Fibroblast of mammary gland (primary cell): ENCODE results near the gene LECT2.

Experiments used
- DNase-seq: peaks from one replicate; pipeline ENCODE4 v3.0.0-alpha.2; 2010; ENCODE audit warnings: low read depth
- H3K4me3 ChIP-seq: 2 replicates; pipeline ENCODE4 v1.5.1; 2011; ENCODE audit warnings: low read depth, mild to moderate bottlenecking, low read length, moderate library complexity; ENCODE audit not compliant: control insufficient read depth
- TF ChIP-seq, protein P1 (sequence below): conservative IDR thresholded peaks from 2 replicates; pipeline ENCODE4 v1.5.1; 2011; ENCODE audit warnings: low read depth, low read length, inconsistent platforms; ENCODE audit not compliant: control insufficient read depth, insufficient read depth

LECT2 gene

GRCh38 chr5:135934939-135935338 is 19.8 kb downstream of the LECT2 start:
- no peak for DNase-seq
- TF ChIP-seq, protein P1, sequence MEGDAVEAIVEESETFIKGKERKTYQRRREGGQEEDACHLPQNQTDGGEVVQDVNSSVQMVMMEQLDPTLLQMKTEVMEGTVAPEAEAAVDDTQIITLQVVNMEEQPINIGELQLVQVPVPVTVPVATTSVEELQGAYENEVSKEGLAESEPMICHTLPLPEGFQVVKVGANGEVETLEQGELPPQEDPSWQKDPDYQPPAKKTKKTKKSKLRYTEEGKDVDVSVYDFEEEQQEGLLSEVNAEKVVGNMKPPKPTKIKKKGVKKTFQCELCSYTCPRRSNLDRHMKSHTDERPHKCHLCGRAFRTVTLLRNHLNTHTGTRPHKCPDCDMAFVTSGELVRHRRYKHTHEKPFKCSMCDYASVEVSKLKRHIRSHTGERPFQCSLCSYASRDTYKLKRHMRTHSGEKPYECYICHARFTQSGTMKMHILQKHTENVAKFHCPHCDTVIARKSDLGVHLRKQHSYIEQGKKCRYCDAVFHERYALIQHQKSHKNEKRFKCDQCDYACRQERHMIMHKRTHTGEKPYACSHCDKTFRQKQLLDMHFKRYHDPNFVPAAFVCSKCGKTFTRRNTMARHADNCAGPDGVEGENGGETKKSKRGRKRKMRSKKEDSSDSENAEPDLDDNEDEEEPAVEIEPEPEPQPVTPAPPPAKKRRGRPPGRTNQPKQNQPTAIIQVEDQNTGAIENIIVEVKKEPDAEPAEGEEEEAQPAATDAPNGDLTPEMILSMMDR: no peak
- H3K4me3 ChIP-seq: no peak overlapping the region

GRCh38 chr5:135930949-135931295 is 23.9 kb downstream of the LECT2 start:
- no peak for DNase-seq
- H3K4me3 ChIP-seq: no peak overlapping the region
- TF ChIP-seq, protein P1: no peak

- DNase-seq: no peak
- TF ChIP-seq, protein P1: no peak
- H3K4me3 ChIP-seq: no peak overlapping the region
These were observed 24.5 kb downstream of the LECT2 start for GRCh38 chr5:135930029-135930948.

GRCh38 chr5:135921388-135921787 is 33.4 kb downstream of the LECT2 start:
- no peak overlapping the region for H3K4me3 ChIP-seq
- peak; percentile 61 for DNase-seq
- TF ChIP-seq, protein P1: no peak

GRCh38 chr5:135920199-135920598 is 34.6 kb downstream of the LECT2 start:
- DNase-seq: no peak
- no peak overlapping the region for H3K4me3 ChIP-seq
- TF ChIP-seq, protein P1: no peak

DNA sequence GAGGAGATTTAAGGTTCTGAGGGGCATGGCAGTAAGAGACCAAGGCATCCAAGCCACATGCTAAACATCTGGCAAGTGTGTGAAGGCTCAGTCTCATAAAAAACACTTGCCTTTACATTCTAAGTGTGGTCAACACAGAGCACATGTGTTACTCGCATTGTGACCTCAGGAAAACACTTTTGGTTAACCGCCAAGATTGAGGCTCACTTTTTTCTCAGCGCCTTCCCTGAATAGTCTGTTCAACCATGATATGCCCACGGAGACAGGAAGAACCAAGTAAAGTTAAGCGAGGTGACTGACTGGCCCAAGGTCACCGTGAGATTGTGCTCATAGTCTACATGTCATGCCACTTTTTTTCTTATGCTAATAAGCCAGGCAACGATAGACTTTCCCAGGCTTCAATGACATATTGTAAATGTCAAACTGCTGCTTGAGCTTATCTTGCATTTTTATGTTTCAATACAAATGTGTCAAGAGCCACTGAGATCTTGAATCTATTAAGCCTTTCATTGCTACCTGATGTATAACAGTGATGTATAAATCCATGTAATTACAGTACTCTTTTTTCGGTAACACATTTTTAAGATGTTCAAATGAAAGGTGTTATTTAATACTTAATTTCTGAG is 38.0 kb downstream of the LECT2 start:
- H3K4me3 ChIP-seq: no peak overlapping the region
- TF ChIP-seq, protein P1: no peak
- DNase-seq: no peak
